ENCODE measurements around the gene CPXM2. TPM values are rescaled to one million over a fixed set of nuclear protein-coding genes. Genes with fewer than 3 reads are reported as not detected.

CPXM2 gene
- polyA plus RNA-seq, 1 of the 3 experiments (the other 2 are of a cell fraction): not detected

DNA sequence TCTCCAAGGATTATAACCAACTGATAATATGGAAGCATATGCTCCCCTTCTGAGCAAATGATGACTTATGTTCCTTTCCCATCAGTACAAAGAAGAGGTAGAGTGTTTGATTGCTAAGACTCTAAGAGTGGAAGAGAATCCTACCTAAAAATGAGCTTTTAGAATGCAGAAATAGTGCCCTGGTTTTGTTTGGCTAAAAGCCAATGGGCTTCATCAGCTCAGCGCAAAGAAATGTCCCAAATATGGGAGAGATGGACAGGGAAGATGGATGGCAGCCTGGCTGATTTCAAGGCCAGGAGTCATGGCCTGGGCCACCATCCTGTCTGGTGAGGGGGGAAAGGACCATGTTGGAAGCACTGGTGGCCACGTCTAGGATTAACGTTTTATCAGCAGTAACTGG is 165.2 kb downstream of the CPXM2 start:
- POLR2A ChIA-PET: no interaction called here
- Histone ChIP-seq H3K9ac (no peak overlapping the region), H3K79me2 (ENCODE audit: insufficient read depth) (no peaks in the 10 kb centered on the region), H3K4me2 (no peak overlapping the region), H4K20me1 (ENCODE audit: insufficient read depth) (no peaks in the 10 kb centered on the region), H3K27me3 (ENCODE audit: insufficient read depth) (no peaks in the 10 kb centered on the region), H2AFZ (ENCODE audit: low read depth) (no peak overlapping the region), H3K36me3 (replicated peaks in 1 of 2; ENCODE audit: control insufficient read depth in 1 of 2, insufficient read depth in 2 of 2, low read length in 1 of 2) (no peaks in the 10 kb centered on the region), H3K27ac (ENCODE audit: low read depth in 2 of 2, low read length in 1 of 2) (no peak overlapping the region), H3K9me2 (no peaks in the 10 kb centered on the region), H3K9me3 (no peaks in the 10 kb centered on the region), H3K4me1 (ENCODE audit: control insufficient read depth in 1 of 2, insufficient read depth in 2 of 2, low read depth in 1 of 2, low read length in 1 of 2) (no peaks in the 10 kb centered on the region), H3K4me3 (ENCODE audit: low read depth in 2 of 2, low read length in 1 of 2) (no peak overlapping the region), H3F3A (replicated peaks; ENCODE audit: insufficient read depth) (no peaks in the 10 kb centered on the region)
- TF ChIP-seq GATA2 (CRISPR knock-in tag; IDR thresholded peaks at IDR 0.05) (no peak), JUND (IDR thresholded peaks at IDR 0.05) (no peak), RAD21 (IDR thresholded peaks at IDR 0.05; ENCODE audit: low read length) (no peak), SIN3A (IDR thresholded peaks at IDR 0.05; ENCODE audit: borderline replicate concordance, low read depth, low read length) (no peak), MXI1 (IDR thresholded peaks at IDR 0.05; ENCODE audit: low read depth, low read length) (no peak), RFX5 (IDR thresholded peaks at IDR 0.05; ENCODE audit: low read length) (no peak), FOSL2 (IDR thresholded peaks at IDR 0.05; ENCODE audit: borderline replicate concordance, low read depth) (no peak)
- TF ChIP-seq, protein P1, sequence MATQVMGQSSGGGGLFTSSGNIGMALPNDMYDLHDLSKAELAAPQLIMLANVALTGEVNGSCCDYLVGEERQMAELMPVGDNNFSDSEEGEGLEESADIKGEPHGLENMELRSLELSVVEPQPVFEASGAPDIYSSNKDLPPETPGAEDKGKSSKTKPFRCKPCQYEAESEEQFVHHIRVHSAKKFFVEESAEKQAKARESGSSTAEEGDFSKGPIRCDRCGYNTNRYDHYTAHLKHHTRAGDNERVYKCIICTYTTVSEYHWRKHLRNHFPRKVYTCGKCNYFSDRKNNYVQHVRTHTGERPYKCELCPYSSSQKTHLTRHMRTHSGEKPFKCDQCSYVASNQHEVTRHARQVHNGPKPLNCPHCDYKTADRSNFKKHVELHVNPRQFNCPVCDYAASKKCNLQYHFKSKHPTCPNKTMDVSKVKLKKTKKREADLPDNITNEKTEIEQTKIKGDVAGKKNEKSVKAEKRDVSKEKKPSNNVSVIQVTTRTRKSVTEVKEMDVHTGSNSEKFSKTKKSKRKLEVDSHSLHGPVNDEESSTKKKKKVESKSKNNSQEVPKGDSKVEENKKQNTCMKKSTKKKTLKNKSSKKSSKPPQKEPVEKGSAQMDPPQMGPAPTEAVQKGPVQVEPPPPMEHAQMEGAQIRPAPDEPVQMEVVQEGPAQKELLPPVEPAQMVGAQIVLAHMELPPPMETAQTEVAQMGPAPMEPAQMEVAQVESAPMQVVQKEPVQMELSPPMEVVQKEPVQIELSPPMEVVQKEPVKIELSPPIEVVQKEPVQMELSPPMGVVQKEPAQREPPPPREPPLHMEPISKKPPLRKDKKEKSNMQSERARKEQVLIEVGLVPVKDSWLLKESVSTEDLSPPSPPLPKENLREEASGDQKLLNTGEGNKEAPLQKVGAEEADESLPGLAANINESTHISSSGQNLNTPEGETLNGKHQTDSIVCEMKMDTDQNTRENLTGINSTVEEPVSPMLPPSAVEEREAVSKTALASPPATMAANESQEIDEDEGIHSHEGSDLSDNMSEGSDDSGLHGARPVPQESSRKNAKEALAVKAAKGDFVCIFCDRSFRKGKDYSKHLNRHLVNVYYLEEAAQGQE (IDR thresholded peaks at IDR 0.05; ENCODE audit: low read depth, low read length): no peak
- TF ChIP-seq, protein P2, sequence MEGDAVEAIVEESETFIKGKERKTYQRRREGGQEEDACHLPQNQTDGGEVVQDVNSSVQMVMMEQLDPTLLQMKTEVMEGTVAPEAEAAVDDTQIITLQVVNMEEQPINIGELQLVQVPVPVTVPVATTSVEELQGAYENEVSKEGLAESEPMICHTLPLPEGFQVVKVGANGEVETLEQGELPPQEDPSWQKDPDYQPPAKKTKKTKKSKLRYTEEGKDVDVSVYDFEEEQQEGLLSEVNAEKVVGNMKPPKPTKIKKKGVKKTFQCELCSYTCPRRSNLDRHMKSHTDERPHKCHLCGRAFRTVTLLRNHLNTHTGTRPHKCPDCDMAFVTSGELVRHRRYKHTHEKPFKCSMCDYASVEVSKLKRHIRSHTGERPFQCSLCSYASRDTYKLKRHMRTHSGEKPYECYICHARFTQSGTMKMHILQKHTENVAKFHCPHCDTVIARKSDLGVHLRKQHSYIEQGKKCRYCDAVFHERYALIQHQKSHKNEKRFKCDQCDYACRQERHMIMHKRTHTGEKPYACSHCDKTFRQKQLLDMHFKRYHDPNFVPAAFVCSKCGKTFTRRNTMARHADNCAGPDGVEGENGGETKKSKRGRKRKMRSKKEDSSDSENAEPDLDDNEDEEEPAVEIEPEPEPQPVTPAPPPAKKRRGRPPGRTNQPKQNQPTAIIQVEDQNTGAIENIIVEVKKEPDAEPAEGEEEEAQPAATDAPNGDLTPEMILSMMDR (IDR thresholded peaks at IDR 0.05): no peak
- 42% methylated on average over 2 of the region's 3 CpGs for WGBS (ENCODE audit: low lambda C conversion rate)
- DNase-seq: no peak
- CTCF ChIA-PET: no interaction called here

DNA sequence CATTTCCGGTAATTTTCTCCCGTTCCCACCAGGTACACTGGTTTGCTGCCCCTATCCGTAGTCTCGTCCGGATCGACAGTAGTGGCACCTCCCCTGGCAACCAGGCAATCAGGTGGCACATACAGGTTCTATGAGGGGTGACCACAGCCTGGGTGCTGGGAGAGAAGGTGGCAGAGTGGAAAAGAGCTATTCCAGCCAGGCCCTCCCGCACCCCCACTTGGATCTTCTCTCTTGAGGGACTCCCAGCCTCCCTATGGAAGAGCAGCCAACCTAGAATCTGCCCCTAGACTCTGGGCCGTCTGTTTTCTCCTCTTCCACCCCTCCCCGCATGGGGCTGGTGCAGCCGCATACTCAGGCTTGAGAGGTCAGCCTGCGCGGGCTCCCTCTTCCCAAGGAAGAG is 166.9 kb downstream of the CPXM2 start:
- Histone ChIP-seq H3K9me3 (no peaks in the 10 kb centered on the region), H3K9ac (no peak overlapping the region), H3K36me3 (replicated peaks in 1 of 2; ENCODE audit: control insufficient read depth in 1 of 2, insufficient read depth in 2 of 2, low read length in 1 of 2) (no peaks in the 10 kb centered on the region), H2AFZ (ENCODE audit: low read depth) (no peak overlapping the region), H3K4me3 (ENCODE audit: low read depth in 2 of 2, low read length in 1 of 2) (no peak overlapping the region), H4K20me1 (ENCODE audit: insufficient read depth) (no peaks in the 10 kb centered on the region), H3K4me2 (no peak overlapping the region), H3K4me1 (ENCODE audit: control insufficient read depth in 1 of 2, insufficient read depth in 2 of 2, low read depth in 1 of 2, low read length in 1 of 2) (no peaks in the 10 kb centered on the region), H3K9me2 (no peaks in the 10 kb centered on the region), H3K27ac (ENCODE audit: low read depth in 2 of 2, low read length in 1 of 2) (no peak overlapping the region), H3F3A (replicated peaks; ENCODE audit: insufficient read depth) (no peaks in the 10 kb centered on the region), H3K27me3 (ENCODE audit: insufficient read depth) (no peaks in the 10 kb centered on the region), H3K79me2 (ENCODE audit: insufficient read depth) (no peaks in the 10 kb centered on the region)
- POLR2A ChIA-PET: no interaction called here
- CTCF ChIA-PET: interaction anchor here (2.0 kb wide), 1 partner anchor 9 kb away, joined by 5 read pairs; no protein-coding TSS in a partner anchor
- 55% methylated on average over 11 of the region's 12 CpGs for WGBS (ENCODE audit: low lambda C conversion rate)
- no peak for DNase-seq
- no peak for TF ChIP-seq FOSL2 (IDR thresholded peaks at IDR 0.05; ENCODE audit: borderline replicate concordance, low read depth)
- TF ChIP-seq NFIC (IDR thresholded peaks at IDR 0.05; ENCODE audit: borderline replicate concordance): no peak
- no peak for TF ChIP-seq RCOR1 (IDR thresholded peaks at IDR 0.05; ENCODE audit: low read length)
- TF ChIP-seq MXI1 (IDR thresholded peaks at IDR 0.05; ENCODE audit: low read depth, low read length): no peak
- TF ChIP-seq, protein P3, sequence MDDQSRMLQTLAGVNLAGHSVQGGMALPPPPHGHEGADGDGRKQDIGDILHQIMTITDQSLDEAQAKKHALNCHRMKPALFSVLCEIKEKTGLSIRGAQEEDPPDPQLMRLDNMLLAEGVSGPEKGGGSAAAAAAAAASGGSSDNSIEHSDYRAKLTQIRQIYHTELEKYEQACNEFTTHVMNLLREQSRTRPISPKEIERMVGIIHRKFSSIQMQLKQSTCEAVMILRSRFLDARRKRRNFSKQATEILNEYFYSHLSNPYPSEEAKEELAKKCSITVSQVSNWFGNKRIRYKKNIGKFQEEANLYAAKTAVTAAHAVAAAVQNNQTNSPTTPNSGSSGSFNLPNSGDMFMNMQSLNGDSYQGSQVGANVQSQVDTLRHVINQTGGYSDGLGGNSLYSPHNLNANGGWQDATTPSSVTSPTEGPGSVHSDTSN (IDR thresholded peaks at IDR 0.05): no peak
- no peak for TF ChIP-seq TAF1 (IDR thresholded peaks at IDR 0.05; ENCODE audit: borderline replicate concordance, low read depth, low read length)
- no peak for TF ChIP-seq RAD21 (IDR thresholded peaks at IDR 0.05; ENCODE audit: low read length)
- TF ChIP-seq MEF2A (IDR thresholded peaks at IDR 0.05; ENCODE audit: borderline replicate concordance, low read depth): no peak
- TF ChIP-seq EZH2phosphoT487 (IDR thresholded peaks at IDR 0.05; ENCODE audit: borderline replicate concordance, low read depth): no peak
- no peak for TF ChIP-seq RXRA (IDR thresholded peaks at IDR 0.05; ENCODE audit: borderline replicate concordance, low read depth)
- TF ChIP-seq JUND (IDR thresholded peaks at IDR 0.05): no peak
- TF ChIP-seq, protein P4, sequence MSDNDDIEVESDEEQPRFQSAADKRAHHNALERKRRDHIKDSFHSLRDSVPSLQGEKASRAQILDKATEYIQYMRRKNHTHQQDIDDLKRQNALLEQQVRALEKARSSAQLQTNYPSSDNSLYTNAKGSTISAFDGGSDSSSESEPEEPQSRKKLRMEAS (IDR thresholded peaks at IDR 0.05; ENCODE audit: low read depth): no peak
- no peak for TF ChIP-seq SIN3A (IDR thresholded peaks at IDR 0.05; ENCODE audit: borderline replicate concordance, low read depth, low read length)
- TF ChIP-seq, protein P1 (IDR thresholded peaks at IDR 0.05; ENCODE audit: low read depth, low read length): no peak

Measured in SK-N-SH (cell line).